GM18870 (cell line): ENCODE results near the gene ACTMAP.

Source experiments
- ATAC-seq: cut with Tn5 transposase; IDR thresholded peaks from one replicate; pipeline ENCODE4 v1.9.1; 2021; ENCODE audit warnings: moderate library complexity; ENCODE audit not compliant: unreplicated experiment

Gene ACTMAP

GRCh38 chr19:40701758-40702157 is 48.5 kb downstream of the ACTMAP start:
- no peak for ATAC-seq

DNA sequence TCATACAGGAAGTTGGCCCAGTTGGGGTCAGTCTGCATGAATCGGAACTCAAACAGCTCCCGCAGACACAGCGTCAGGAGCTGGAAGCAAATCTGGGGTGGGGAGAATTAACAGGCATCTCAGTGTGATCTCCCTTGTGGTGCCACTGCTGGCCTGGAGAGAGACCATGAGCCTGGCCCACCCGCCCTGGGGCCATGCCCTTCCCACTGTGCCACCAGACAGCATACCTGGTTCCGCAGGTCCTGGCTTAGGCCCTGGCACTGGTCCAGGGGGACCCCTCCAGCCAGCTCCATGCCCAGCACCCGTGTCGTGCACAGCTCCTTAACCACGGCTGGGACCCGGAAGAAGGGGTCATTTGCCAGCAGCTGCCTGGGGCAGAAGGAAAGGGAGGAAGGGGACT is 50.2 kb downstream of the ACTMAP start:
- no peak for ATAC-seq

GRCh38 chr19:40697007-40697406 is 53.3 kb downstream of the ACTMAP start:
- ATAC-seq = no peak

- ATAC-seq = no peak
These were observed 54.4 kb downstream of the ACTMAP start for GRCh38 chr19:40695881-40696280.

GRCh38 chr19:40693896-40694295 is 56.4 kb downstream of the ACTMAP start:
- no peak for ATAC-seq

GRCh38 chr19:40693150-40693788 is 57.0 kb downstream of the ACTMAP start:
- ATAC-seq = no peak

- no peak for ATAC-seq
These were observed 58.1 kb downstream of the ACTMAP start for GRCh38 chr19:40692212-40692551.

DNA sequence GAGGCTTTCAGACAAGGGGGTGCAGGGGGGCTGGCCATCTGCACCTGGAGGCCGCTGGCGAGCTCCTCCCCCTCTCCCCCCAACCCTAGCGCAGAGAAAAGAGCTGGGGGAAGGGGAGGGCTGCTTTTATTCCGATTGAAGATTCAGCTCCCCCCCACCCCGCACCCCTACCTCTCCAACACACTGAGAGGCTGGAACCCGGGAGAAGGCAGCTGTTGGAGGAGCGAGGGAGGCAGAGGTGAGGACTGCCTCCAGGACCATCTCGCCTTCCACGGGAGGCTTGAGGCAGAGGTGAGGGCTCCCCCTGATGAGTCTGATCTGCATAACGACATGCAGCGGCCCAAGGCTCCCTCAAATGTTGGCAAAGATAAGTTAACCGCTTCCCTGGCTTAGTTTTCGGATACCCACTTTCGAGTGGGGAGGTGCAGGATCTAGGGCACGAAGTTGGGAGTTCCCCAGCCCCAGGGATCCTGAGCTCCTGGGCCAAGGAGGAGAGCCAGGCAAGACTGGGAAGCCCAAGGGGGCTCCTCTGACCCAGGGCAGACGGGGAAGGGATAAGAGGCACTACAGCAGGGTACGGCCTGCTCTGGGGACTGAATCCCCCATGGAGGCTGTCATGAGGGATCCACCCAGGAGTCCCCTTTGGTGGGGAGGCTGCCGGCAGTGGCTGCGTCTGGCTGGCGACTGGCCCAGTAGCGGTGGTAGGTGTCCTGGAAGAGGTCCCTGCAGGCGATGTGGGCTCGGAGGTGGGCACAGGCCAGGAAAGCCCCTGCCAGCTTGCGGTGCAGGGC is 58.7 kb downstream of the ACTMAP start:
- ATAC-seq = no peak
